Stimulated activated CD4-positive, alpha-beta T cell treated with anti-CD3 and anti-CD28 coated beads, Interleukin-2, amount 100 ng/mL, for 48 hours (primary cell): ENCODE results near the gene TSPAN18.

Experiments used
- DNase-seq, 2 donors: peaks; one replicate each; pipeline ENCODE4 v3.0.0-alpha.2; 2020

The TSPAN18 gene

GRCh38 chr11:44876194-44876723 lies 149.5 kb downstream of the TSPAN18 start:
- no peak for DNase-seq

- DNase-seq: no peak
These were observed 150.1 kb downstream of the TSPAN18 start for GRCh38 chr11:44876906-44877305.

- no peak for DNase-seq
These were observed 151.1 kb downstream of the TSPAN18 start for GRCh38 chr11:44877571-44878497.

GRCh38 chr11:44878711-44879110 lies 151.9 kb downstream of the TSPAN18 start:
- no peak for DNase-seq

GRCh38 chr11:44879432-44879831 lies 152.7 kb downstream of the TSPAN18 start:
- DNase-seq: no peak

- DNase-seq: no peak
These were observed 153.7 kb downstream of the TSPAN18 start for GRCh38 chr11:44880511-44880910.

GRCh38 chr11:44880953-44881352 lies 154.2 kb downstream of the TSPAN18 start:
- DNase-seq: no peak

- no peak for DNase-seq
These were observed 156.5 kb downstream of the TSPAN18 start for GRCh38 chr11:44883277-44883676.

- no peak for DNase-seq
These were observed 157.3 kb downstream of the TSPAN18 start for GRCh38 chr11:44884056-44884455.

- no peak for DNase-seq
These were observed 158.5 kb downstream of the TSPAN18 start for GRCh38 chr11:44885065-44885810.

- DNase-seq: no peak
These were observed 159.4 kb downstream of the TSPAN18 start for GRCh38 chr11:44885919-44886789.

- DNase-seq: no peak
These were observed 160.0 kb downstream of the TSPAN18 start for GRCh38 chr11:44886790-44887140.

GRCh38 chr11:44887636-44888035 lies 160.9 kb downstream of the TSPAN18 start:
- no peak for DNase-seq

GRCh38 chr11:44889266-44889665 lies 162.5 kb downstream of the TSPAN18 start:
- no peak for DNase-seq

GRCh38 chr11:44892843-44893242 lies 166.1 kb downstream of the TSPAN18 start:
- no peak for DNase-seq

GRCh38 chr11:44893308-44893822 lies 166.6 kb downstream of the TSPAN18 start:
- no peak for DNase-seq

GRCh38 chr11:44893846-44894617 lies 167.3 kb downstream of the TSPAN18 start:
- DNase-seq: peak; percentile 60 to 64

GRCh38 chr11:44899959-44900358 lies 173.2 kb downstream of the TSPAN18 start:
- peak; percentile 37 to 40 for DNase-seq

- DNase-seq: no peak
These were observed 174.4 kb downstream of the TSPAN18 start for GRCh38 chr11:44901120-44901633.

GRCh38 chr11:44901786-44902185 lies 175.0 kb downstream of the TSPAN18 start:
- DNase-seq: no peak

GRCh38 chr11:44903035-44903434 lies 176.3 kb downstream of the TSPAN18 start:
- DNase-seq: no peak
